ENCODE data around the gene MAP2K7.
A peak's percentile ranks its signal among the peaks of the same experiment; 100 is the strongest.

MAP2K7 gene

DNA sequence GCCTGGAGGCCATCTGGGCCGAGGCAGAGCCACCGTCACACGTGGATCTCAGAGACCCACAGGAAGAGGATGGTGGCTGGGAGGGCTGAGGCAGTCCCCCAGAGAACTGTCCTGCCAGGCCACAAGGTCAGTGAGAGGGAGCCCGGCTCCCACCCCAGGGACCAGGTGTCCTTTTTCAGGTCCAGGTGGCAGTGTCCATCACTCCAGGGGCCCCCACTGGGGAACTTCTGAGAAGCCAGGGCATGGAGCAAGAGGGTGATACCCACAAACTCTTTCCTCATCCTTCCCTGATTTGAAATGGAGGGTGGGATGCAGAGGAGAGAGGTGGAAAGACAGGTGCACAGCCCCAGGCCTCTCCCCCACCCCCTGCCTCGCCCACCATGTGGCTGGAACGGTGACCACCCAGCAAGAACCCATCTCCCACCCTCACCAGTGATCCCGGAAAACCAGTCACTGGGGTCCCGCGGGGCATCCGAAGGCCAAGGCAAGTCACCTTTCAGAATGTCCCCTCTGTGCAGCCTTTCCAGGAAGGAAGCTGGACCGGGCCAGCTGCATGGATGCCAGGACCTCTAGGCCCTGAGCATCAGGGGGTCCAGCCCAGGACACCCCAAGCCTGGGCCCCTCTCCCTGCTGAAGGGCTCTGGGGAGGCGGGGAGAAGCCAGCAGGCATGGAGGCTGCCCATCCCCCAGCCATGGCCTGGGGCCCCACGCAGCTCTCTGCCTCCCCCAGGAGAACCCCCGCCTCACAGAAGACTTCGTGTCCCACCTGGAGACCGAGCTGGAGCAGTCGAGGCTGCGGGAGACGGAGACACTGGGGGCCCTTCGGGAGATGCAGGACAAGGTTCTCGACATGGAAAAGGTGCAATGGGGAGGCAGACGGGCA is 43.6 kb upstream of the MAP2K7 start:
- no peak for TF ChIP-seq CTCF (IDR thresholded peaks at IDR 0.05; ENCODE audit: low read depth, low read length)

GRCh38 chr19:7860714-7861618 is 42.7 kb upstream of the MAP2K7 start:
- no peak overlapping the region for H3K4me3 ChIP-seq (replicated peaks in 1 of 2; ENCODE audit: low read depth in 2 of 2, low read length in 2 of 2)
- DNase-seq (ENCODE audit: low read depth in 2 of 2) = no peak

More for the DNA sequence above, 43.6 kb upstream of the MAP2K7 start:
- DNase-seq (ENCODE audit: low read depth in 2 of 2) = no peak
- no peak overlapping the region for H3K4me3 ChIP-seq (replicated peaks in 1 of 2; ENCODE audit: low read depth in 2 of 2, low read length in 2 of 2)

GRCh38 chr19:7861619-7862412 is 41.9 kb upstream of the MAP2K7 start:
- no peak for DNase-seq (ENCODE audit: low read depth in 2 of 2)
- peak overlapping the region in 1 of 2 donors; percentile 3 for H3K4me3 ChIP-seq (replicated peaks in 1 of 2; ENCODE audit: low read depth in 2 of 2, low read length in 2 of 2)
- TF ChIP-seq CTCF (IDR thresholded peaks at IDR 0.05; ENCODE audit: low read depth, low read length) = no peak

More at GRCh38 chr19:7860714-7861618, 42.7 kb upstream of the MAP2K7 start:
- no peak for TF ChIP-seq CTCF (IDR thresholded peaks at IDR 0.05; ENCODE audit: low read depth, low read length)

DNA sequence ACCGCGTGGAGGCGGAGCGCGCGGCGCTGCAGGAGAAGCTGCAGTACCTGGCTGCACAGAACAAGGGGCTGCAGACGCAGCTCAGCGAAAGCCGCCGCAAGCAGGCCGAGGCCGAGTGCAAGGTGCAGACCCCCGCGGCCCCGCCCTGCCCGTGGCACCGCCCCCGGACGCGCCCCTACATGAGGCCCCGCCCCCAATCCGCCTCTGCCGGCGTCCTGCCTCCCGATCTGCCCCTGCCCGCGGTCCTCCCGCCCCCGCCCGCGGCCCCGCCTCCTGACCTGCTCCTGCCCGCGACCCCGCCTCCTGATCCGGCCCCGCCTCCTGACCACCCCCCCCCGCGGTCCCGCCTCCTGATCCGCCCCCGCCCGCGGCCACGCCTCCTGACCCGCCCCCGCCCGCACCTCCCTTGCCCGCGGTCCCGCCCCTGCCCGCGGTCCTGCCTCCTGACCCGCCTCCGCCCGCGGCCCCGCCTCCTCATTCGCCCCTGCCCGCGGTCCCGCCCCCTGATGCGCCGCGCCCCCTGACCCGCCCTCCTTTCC is 41.2 kb upstream of the MAP2K7 start:
- no peak for TF ChIP-seq CTCF (IDR thresholded peaks at IDR 0.05; ENCODE audit: low read depth, low read length)
- DNase-seq (ENCODE audit: low read depth in 2 of 2) = peak; percentile 26 to 75
- H3K4me3 ChIP-seq (replicated peaks in 1 of 2; ENCODE audit: low read depth in 2 of 2, low read length in 2 of 2) = peak overlapping the region in 1 of 2 donors; percentile 3

DNA sequence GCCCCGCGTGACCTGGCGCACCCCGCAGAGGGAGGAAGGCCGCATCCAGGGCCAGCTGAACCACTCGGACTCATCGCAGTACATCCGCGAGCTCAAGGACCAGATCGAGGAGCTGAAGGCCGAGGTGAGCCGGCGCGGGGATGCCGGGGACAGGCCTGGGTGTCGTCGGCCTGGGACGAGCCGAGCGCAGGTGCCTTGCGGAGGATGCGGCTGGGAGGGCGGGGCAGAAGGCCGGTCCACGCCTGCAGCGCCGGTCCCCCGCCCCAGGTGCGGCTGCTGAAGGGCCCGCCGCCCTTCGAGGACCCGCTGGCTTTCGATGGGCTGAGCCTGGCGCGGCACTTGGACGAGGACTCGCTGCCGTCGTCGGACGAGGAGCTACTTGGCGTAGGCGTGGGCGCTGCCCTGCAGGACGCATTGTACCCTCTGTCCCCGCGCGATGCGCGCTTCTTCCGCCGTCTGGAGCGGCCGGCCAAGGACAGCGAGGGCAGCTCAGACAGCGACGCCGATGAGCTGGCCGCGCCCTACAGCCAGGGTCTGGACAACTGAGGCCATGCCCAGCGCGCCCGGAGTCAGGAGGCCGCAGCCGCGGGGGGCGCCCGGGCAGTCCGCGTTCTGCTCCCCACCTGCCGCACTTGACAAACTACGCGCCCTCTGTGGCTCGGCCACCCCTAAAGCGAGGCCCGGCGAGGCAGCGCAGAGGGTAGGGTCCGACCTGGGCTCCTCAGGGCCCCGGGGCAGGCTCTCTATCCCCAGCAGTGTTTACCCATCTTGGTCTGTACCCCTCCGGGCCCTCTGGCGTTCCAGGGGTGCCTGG is 40.3 kb upstream of the MAP2K7 start:
- no peak for DNase-seq (ENCODE audit: low read depth in 2 of 2)
- H3K4me3 ChIP-seq (replicated peaks in 1 of 2; ENCODE audit: low read depth in 2 of 2, low read length in 2 of 2) = no peak overlapping the region
- no peak for TF ChIP-seq CTCF (IDR thresholded peaks at IDR 0.05; ENCODE audit: low read depth, low read length)
